Retinal pigment epithelial cell (primary cell): Measurements from ENCODE around the gene CHAT.

Experiments
- DNase-seq: peaks from one replicate; pipeline ENCODE4 v3.0.0-alpha.2; 2010; ENCODE audit warnings: low read depth
- H3K4me3 ChIP-seq: 2 replicates; pipeline ENCODE4 v1.5.1; 2011; ENCODE audit warnings: mild to moderate bottlenecking, low read length, control low read depth, moderate library complexity
- CTCF ChIP-seq: conservative IDR thresholded peaks from 2 replicates; pipeline ENCODE4 v1.5.1; 2011; ENCODE audit warnings: low read depth, low read length, control low read depth, inconsistent platforms

CHAT gene

GRCh38 chr10:49575489-49576072, 38.3 kb upstream of the CHAT start:
- no peak for DNase-seq
- TF ChIP-seq CTCF = no peak
- H3K4me3 ChIP-seq = no peak overlapping the region

GRCh38 chr10:49577182-49577925, 36.5 kb upstream of the CHAT start:
- no peak overlapping the region for H3K4me3 ChIP-seq
- TF ChIP-seq CTCF = no peak
- no peak for DNase-seq

GRCh38 chr10:49578392-49578791, 35.4 kb upstream of the CHAT start:
- DNase-seq = no peak
- TF ChIP-seq CTCF = no peak
- H3K4me3 ChIP-seq = no peak overlapping the region

- DNase-seq = peak; percentile 87
- H3K4me3 ChIP-seq = no peak overlapping the region
- TF ChIP-seq CTCF = no peak
These were observed 34.2 kb upstream of the CHAT start for GRCh38 chr10:49579621-49580020.

- no peak for TF ChIP-seq CTCF
- no peak overlapping the region for H3K4me3 ChIP-seq
- DNase-seq = no peak
These were observed 28.4 kb upstream of the CHAT start for GRCh38 chr10:49585387-49585786.

- no peak overlapping the region for H3K4me3 ChIP-seq
- no peak for DNase-seq
- TF ChIP-seq CTCF = no peak
These were observed 25.9 kb upstream of the CHAT start for GRCh38 chr10:49587981-49588380.
